Fibroblast of villous mesenchyme (primary cell): Measurements from ENCODE around the gene ERBB4. TPM values are rescaled to one million over a fixed set of nuclear protein-coding genes. Genes with fewer than 3 reads are reported as not detected.

Experiments used
- DNase-seq: peaks from one replicate; pipeline ENCODE4 v3.0.0-alpha.2; 2010; ENCODE audit warnings: low read depth
- H3K4me3 ChIP-seq: 2 replicates; pipeline ENCODE4 v1.5.1; 2011; ENCODE audit warnings: low read depth, mild to moderate bottlenecking, low read length
- CTCF ChIP-seq: IDR thresholded peaks from 2 replicates; pipeline ENCODE4 v1.5.1; 2012; ENCODE audit warnings: low read depth, mild to moderate bottlenecking, low read length; ENCODE audit not compliant: insufficient read depth
- total RNA-seq: library from RNA; depleted of rRNA; stranded (reverse); fragments of >200 nt; gene quantifications from 2 replicates; pipeline ENCODE4 v1.2.3, GENCODE V29; 2012

The ERBB4 gene
- total RNA-seq, 1 donor, result under 0.01 TPM

GRCh38 chr2:212337486-212338343 is 200.9 kb downstream of the ERBB4 start:
- no peak overlapping the region for H3K4me3 ChIP-seq
- DNase-seq, result no peak
- no peak for TF ChIP-seq CTCF

GRCh38 chr2:212337036-212337435 is 201.6 kb downstream of the ERBB4 start:
- DNase-seq, result no peak
- no peak for TF ChIP-seq CTCF
- no peak overlapping the region for H3K4me3 ChIP-seq

GRCh38 chr2:212330263-212330662 is 208.3 kb downstream of the ERBB4 start:
- no peak overlapping the region for H3K4me3 ChIP-seq
- no peak for DNase-seq
- TF ChIP-seq CTCF, result no peak

- no peak for TF ChIP-seq CTCF
- DNase-seq, result no peak
- no peak overlapping the region for H3K4me3 ChIP-seq
Observed at GRCh38 chr2:212328712-212329496, 209.7 kb downstream of the ERBB4 start.

GRCh38 chr2:212328136-212328535 is 210.5 kb downstream of the ERBB4 start:
- TF ChIP-seq CTCF, result no peak
- peak; percentile 1 for DNase-seq
- H3K4me3 ChIP-seq, result no peak overlapping the region

GRCh38 chr2:212327171-212327809 is 211.3 kb downstream of the ERBB4 start:
- no peak overlapping the region for H3K4me3 ChIP-seq
- no peak for TF ChIP-seq CTCF
- DNase-seq, result no peak
